Fibroblast of skin of left quadriceps (primary cell): ENCODE measurements around the gene RAD18.

ENCODE experiments used
- DNase-seq, 2 experiments: peaks; one replicate each; pipeline ENCODE4 v3.0.0-alpha.2; 2013; ENCODE audit warnings: low read depth in 2 of 2

The RAD18 gene

GRCh38 chr3:8964436-8965370 lies 1.4 kb upstream of the RAD18 start:
- DNase-seq: peak; percentile 20 to 34

GRCh38 chr3:8962226-8962861 lies 928 bp downstream of the RAD18 start:
- no peak for DNase-seq

- no peak for DNase-seq
Measured at GRCh38 chr3:8959668-8960067, 3.6 kb downstream of the RAD18 start.

GRCh38 chr3:8954938-8955763 lies 8.1 kb downstream of the RAD18 start:
- peak; percentile 39 to 42 for DNase-seq

GRCh38 chr3:8953313-8953712 lies 10.0 kb downstream of the RAD18 start:
- no peak for DNase-seq

GRCh38 chr3:8952130-8952529 lies 11.1 kb downstream of the RAD18 start:
- no peak for DNase-seq

- no peak for DNase-seq
Measured at GRCh38 chr3:8945890-8946600, 17.2 kb downstream of the RAD18 start.

GRCh38 chr3:8942746-8943488 lies 20.4 kb downstream of the RAD18 start:
- no peak for DNase-seq

- DNase-seq: no peak
Measured at GRCh38 chr3:8942115-8942514, 21.2 kb downstream of the RAD18 start.

- DNase-seq: peak in 1 of 2 experiments; percentile 20
Measured at GRCh38 chr3:8938021-8938420, 25.3 kb downstream of the RAD18 start.

GRCh38 chr3:8937064-8938020 lies 25.9 kb downstream of the RAD18 start:
- DNase-seq: peak; percentile 72 to 74

- no peak for DNase-seq
Measured at GRCh38 chr3:8932507-8932906, 30.8 kb downstream of the RAD18 start.

- DNase-seq: no peak
Measured at GRCh38 chr3:8931342-8931741, 31.9 kb downstream of the RAD18 start.

- no peak for DNase-seq
Measured at GRCh38 chr3:8929860-8930259, 33.4 kb downstream of the RAD18 start.

- no peak for DNase-seq
Measured at GRCh38 chr3:8914491-8914890, 48.8 kb downstream of the RAD18 start.

- no peak for DNase-seq
Measured at GRCh38 chr3:8911781-8912180, 51.5 kb downstream of the RAD18 start.

GRCh38 chr3:8909160-8909559 lies 54.1 kb downstream of the RAD18 start:
- no peak for DNase-seq

- no peak for DNase-seq
Measured at GRCh38 chr3:8903191-8903590, 60.1 kb downstream of the RAD18 start.

- no peak for DNase-seq
Measured at GRCh38 chr3:8900869-8901268, 62.4 kb downstream of the RAD18 start.
